GM12801 (cell line): ENCODE measurements around the gene HDAC4.

Experiments used
- CTCF ChIP-seq: IDR thresholded peaks from one replicate; pipeline ENCODE4 v1.5.1; 2011; ENCODE audit warnings: control low read depth; ENCODE audit not compliant: insufficient read length; ENCODE audit errors: extremely low read depth

Gene HDAC4

GRCh38 chr2:239241431-239241960 is 159.3 kb downstream of the HDAC4 start:
- TF ChIP-seq CTCF, result no peak

- no peak for TF ChIP-seq CTCF
These were observed 160.4 kb downstream of the HDAC4 start for GRCh38 chr2:239240414-239240881.

- no peak for TF ChIP-seq CTCF
These were observed 161.0 kb downstream of the HDAC4 start for GRCh38 chr2:239239607-239240413.

- TF ChIP-seq CTCF, result no peak
These were observed 161.8 kb downstream of the HDAC4 start for GRCh38 chr2:239238839-239239606.

GRCh38 chr2:239238381-239238780 is 162.4 kb downstream of the HDAC4 start:
- no peak for TF ChIP-seq CTCF

- TF ChIP-seq CTCF, result no peak
These were observed 164.0 kb downstream of the HDAC4 start for GRCh38 chr2:239236808-239237205.

GRCh38 chr2:239236043-239236807 is 164.6 kb downstream of the HDAC4 start:
- no peak for TF ChIP-seq CTCF
